Measurements from ENCODE around the gene MAML1.

The MAML1 gene

GRCh38 chr5:179820483-179821297 is 88.1 kb downstream of the MAML1 start, which contains the start of gene SQSTM1:
TSS of gene SQSTM1 (plus strand) at chr5:179820905. CDS start at chr5:179820937, 32 bp downstream.
- ATAC-seq, result peak; percentile 59

GRCh38 chr5:179821298-179822058 is 88.9 kb downstream of the MAML1 start:
- ATAC-seq, result peak; percentile 79
- TF ChIP-seq GLIS3 (CRISPR knock-in tag; IDR thresholded peaks at IDR 0.05) (0 out of 2 replicates have a peak, but pooled peaks have one; percentile 57), ISL1 (CRISPR knock-in tag; IDR thresholded peaks at IDR 0.05) (no peak), ESRRG (CRISPR knock-in tag; IDR thresholded peaks at IDR 0.05) (0 out of 2 replicates have a peak, but pooled peaks have one; percentile 36)

More at GRCh38 chr5:179820483-179821297, 88.1 kb downstream of the MAML1 start, which contains the start of gene SQSTM1:
- TF ChIP-seq ZFP3 (CRISPR knock-in tag; IDR thresholded peaks at IDR 0.05) (peak; percentile 12; the same call in 1 of the 2 replicates), ARNTL (CRISPR knock-in tag; IDR thresholded peaks at IDR 0.05; ENCODE audit: borderline replicate concordance, low read depth) (no peak), SNAI2 (CRISPR knock-in tag; IDR thresholded peaks at IDR 0.05) (peak; percentile 15; the same call in 1 of the 2 replicates), BACH2 (CRISPR knock-in tag; IDR thresholded peaks at IDR 0.05; ENCODE audit: borderline replicate concordance) (peak; percentile 96; the same call in 1 of the 2 replicates)

GRCh38 chr5:179822059-179822432 is 89.4 kb downstream of the MAML1 start:
- TF ChIP-seq PATZ1 (CRISPR knock-in tag; IDR thresholded peaks at IDR 0.05; ENCODE audit: borderline replicate concordance) (peak; percentile 3; the same call in 1 of the 2 replicates), OSR1 (CRISPR knock-in tag; IDR thresholded peaks at IDR 0.05) (no peak)
- no peak for ATAC-seq

- no peak for TF ChIP-seq ARNTL (CRISPR knock-in tag; IDR thresholded peaks at IDR 0.05; ENCODE audit: borderline replicate concordance, low read depth)
- no peak for TF ChIP-seq RARB (CRISPR knock-in tag; IDR thresholded peaks at IDR 0.05)
- 0 out of 2 replicates have a peak, but pooled peaks have one; percentile 30 for TF ChIP-seq CREB5 (CRISPR knock-in tag; IDR thresholded peaks at IDR 0.05; ENCODE audit: low read depth)
- ATAC-seq, result no peak
Observed at GRCh38 chr5:179822444-179822990, 89.9 kb downstream of the MAML1 start.

GRCh38 chr5:179823937-179824744 is 91.5 kb downstream of the MAML1 start:
- TF ChIP-seq ZC3H10 (CRISPR knock-in tag; IDR thresholded peaks at IDR 0.05), result no peak
- no peak for TF ChIP-seq ARNTL (CRISPR knock-in tag; IDR thresholded peaks at IDR 0.05; ENCODE audit: borderline replicate concordance, low read depth)
- no peak for TF ChIP-seq PPARA (CRISPR knock-in tag; IDR thresholded peaks at IDR 0.05; ENCODE audit: borderline replicate concordance)
- no peak for TF ChIP-seq SNAI2 (CRISPR knock-in tag; IDR thresholded peaks at IDR 0.05)
- no peak for TF ChIP-seq GLIS3 (CRISPR knock-in tag; IDR thresholded peaks at IDR 0.05)
- no peak for TF ChIP-seq ISL1 (CRISPR knock-in tag; IDR thresholded peaks at IDR 0.05)
- TF ChIP-seq ZNF565 (CRISPR knock-in tag; conservative IDR thresholded peaks at IDR 0.05; ENCODE audit: low read depth), result no peak
- TF ChIP-seq POU6F1 (CRISPR knock-in tag; IDR thresholded peaks at IDR 0.05; ENCODE audit: borderline replicate concordance, low read depth), result no peak
- no peak for TF ChIP-seq ZFP3 (CRISPR knock-in tag; IDR thresholded peaks at IDR 0.05)
- no peak for TF ChIP-seq TOX (CRISPR knock-in tag; IDR thresholded peaks at IDR 0.05; ENCODE audit: borderline replicate concordance)
- no peak for TF ChIP-seq TCF4 (CRISPR knock-in tag; IDR thresholded peaks at IDR 0.05; ENCODE audit: borderline replicate concordance)
- TF ChIP-seq ZNF70 (CRISPR knock-in tag; IDR thresholded peaks at IDR 0.05), result no peak

More at GRCh38 chr5:179823937-179824744, 91.5 kb downstream of the MAML1 start:
- no peak for ATAC-seq

Data from SK-N-SH treated with all-trans-retinoic acid at 6 μM for 48 hours (cell line).